HG03095 (cell line): ENCODE data around the gene SMAD4.
"Not testable (repeated sequence)": the region's sequence is repeated elsewhere in the genome, so short reads cannot be mapped to it uniquely, and the experiment has no call there.

Experiments used
- ATAC-seq: cut with Tn5 transposase; IDR thresholded peaks from one replicate; pipeline ENCODE4 v1.9.1; 2021; ENCODE audit warnings: moderate library complexity; ENCODE audit not compliant: unreplicated experiment

Gene SMAD4

DNA sequence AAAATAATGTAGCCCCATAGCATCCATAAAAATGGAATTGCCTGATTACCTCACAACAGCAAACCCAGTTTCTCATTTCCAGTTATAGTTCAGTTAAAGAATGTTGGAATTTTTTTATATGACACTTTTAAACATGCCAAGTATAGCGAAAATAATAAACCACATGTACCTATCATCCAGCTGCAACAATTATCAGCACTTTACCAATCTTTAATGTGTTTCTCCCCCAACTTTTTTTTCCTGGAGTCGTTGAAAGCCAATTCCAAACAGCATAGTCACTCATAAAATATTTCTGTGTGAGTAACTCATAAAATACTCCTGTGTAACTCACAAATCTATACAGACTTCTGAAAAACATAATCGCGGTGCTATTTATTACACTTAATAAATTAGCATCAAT, 38.1 kb downstream of the SMAD4 start:
- ATAC-seq, result no peak

DNA sequence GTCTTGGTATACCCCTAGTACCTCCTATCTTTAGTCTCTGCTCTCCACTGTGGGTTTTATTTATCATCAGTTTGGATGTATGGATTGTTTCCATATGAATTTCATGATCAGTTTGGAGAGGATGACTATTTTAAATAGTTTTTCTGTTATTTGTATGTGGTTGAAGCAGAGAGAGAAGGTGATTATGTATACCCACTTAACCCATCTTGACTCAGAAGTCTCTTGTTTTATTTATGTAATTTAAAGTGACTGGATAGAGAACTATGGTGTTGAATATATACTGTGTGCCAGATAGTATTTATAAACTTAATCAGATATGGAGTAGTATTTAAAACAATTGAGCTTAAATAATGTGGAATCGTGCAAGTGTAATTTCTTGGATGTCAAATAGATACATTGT, 39.9 kb downstream of the SMAD4 start:
- ATAC-seq, result no peak

DNA sequence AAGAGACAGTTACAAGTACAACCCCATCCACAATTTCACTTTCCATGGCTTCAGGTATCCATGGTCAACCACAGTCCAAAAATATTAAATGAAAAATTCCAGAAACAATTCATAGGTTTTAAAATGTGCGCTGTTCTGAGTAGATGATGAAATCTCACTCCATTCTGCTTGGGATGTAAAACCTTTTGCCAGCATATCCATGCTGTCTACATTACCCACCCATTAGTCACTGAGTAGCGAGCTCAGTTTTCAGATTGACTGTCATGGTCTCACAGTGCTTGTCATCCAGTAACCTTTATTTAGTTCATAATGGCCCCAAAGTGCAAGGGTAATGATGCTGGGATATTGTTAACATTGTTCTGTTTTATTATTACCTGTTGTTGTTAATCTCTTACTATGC, 40.5 kb downstream of the SMAD4 start:
- no peak for ATAC-seq

- no peak for ATAC-seq
Measured at GRCh38 chr18:51072586-51073313, 42.7 kb downstream of the SMAD4 start.

- peak; percentile 61 for ATAC-seq
Measured at GRCh38 chr18:51074605-51075004, 44.6 kb downstream of the SMAD4 start.

- no peak for ATAC-seq
Measured at GRCh38 chr18:51076503-51076902, 46.5 kb downstream of the SMAD4 start.

- peak; percentile 56 for ATAC-seq
Measured at GRCh38 chr18:51077217-51077616, 47.2 kb downstream of the SMAD4 start.

- ATAC-seq, result no peak
Measured at GRCh38 chr18:51078026-51078425, 48.0 kb downstream of the SMAD4 start.

- ATAC-seq, result peak; percentile 71
Measured at GRCh38 chr18:51082571-51083267, 52.7 kb downstream of the SMAD4 start.

GRCh38 chr18:51083398-51083797, 53.4 kb downstream of the SMAD4 start:
- no peak for ATAC-seq

GRCh38 chr18:51088410-51088809, 58.4 kb downstream of the SMAD4 start:
- ATAC-seq, result no peak

- no peak for ATAC-seq
Measured at GRCh38 chr18:51089691-51090090, 59.7 kb downstream of the SMAD4 start.

DNA sequence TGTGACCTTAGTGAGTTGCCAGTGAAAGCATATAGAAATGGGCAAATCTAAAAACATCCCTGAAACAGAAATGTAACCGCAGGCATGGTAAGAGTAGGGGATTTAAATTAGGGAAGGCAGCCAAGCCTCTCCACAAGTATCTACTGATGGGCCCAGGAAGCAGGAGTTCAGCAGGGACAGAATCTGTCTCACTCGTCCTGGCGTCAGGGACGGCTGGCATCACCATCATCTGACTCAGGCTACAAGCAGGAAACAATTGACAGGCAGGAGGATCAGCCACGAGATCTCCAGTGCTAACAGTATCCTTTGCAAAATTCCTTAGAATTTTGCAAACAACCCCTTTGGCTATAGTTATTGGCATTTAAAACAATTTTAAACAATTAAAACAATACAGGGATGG, 61.3 kb downstream of the SMAD4 start:
- ATAC-seq, result no peak

DNA sequence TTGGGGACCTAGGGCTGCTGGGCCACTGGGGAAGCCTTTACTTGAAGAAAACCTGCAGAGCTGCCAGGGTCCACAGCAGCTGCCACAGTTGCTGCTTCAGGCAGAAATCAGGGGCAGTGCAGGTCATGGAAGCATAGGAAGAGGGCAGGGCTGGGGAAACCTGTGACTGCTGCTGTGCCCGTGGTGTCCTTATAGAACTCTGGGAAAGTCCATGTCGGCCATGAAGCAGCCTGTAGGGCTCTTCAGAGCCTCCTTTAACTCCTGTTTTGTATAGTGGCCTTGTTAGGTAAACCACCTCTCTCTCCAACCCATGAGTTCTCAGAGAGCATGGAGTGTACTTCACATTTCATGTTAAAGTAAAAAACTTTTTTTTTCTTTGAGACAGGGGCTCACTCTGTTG, 62.1 kb downstream of the SMAD4 start:
- no peak for ATAC-seq

DNA sequence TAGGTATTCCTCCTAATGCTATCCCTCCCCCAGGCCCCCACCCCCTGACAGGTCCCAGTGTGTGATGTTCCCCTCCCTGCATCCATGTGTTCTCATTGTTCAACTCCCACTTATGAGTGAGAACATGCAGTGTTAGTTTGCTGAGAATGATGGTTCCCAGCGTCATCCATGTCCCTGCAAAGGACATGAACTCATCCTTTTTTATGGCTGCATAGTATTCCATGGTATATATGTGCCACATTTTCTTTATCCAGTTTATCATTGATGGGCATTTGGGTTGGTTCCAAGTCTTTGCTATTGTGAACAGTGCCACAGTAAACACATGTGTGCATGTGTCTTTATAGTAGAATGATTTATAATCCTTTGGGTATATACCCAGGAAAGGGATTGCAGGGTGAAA, 63.0 kb downstream of the SMAD4 start:
- not testable (repeated sequence) for ATAC-seq

GRCh38 chr18:51097021-51097822, 67.2 kb downstream of the SMAD4 start:
- no peak for ATAC-seq

- no peak for ATAC-seq
Measured at GRCh38 chr18:51098082-51098481, 68.1 kb downstream of the SMAD4 start.

DNA sequence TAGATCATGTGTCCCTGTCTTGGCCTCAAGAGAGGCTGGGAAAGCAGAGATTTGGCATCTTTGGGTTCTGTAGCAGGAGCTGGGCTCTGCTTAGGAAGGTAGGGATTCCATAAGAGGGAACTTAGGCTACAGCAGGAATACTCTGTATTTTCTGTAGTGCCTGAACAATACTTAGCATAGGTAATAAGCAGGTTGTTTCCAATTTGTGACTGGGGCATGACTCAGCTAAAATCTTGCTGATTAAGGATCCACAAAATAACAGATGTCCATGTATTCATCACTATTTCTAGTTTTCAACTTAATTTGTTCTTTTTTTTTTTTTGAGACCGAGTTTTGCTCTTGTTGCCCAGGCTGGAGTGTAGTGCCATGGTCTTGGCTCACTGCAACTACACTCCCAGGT, 68.5 kb downstream of the SMAD4 start:
- ATAC-seq, result no peak

GRCh38 chr18:51100385-51101120, 70.5 kb downstream of the SMAD4 start:
- ATAC-seq, result no peak

DNA sequence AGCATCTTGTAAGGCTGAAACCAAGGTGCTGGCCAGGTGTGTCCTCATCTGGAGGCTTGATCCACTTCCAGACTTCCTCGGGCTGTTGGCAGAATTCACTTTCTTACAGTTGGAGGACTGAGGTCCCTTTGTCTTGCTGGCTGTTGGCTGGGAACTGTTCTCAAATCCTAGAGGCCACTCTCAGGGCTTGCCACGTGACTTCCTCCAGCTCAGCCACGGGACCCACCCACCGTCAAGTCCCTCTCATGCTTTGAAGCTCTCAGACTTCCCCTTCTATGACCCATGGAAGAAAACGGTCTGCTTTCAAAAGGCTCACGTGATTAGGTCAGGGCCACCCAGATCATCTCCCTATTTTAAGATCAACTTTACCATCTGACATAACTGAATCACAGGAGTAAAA, 77.1 kb downstream of the SMAD4 start:
- no peak for ATAC-seq
